ENCODE results near the gene CRPPA.

DNA sequence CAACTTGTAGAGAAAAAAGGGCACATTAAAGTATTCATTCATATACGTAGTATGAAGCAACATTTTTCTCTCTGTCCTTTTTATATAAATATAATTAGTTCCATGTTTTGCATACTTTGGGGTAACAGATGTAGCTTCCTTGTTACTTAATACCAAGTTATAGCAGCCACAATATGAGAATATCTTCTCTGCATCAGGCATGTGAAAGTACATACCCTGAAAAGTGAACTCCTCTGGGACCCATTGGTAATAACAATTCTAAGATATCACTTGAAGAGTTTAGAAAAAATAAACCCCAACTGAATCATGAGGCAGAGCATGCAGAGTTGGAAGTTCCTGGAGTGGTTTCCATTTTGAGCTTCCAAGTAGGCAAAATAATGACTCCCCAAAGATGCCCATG is 2.4 kb upstream of the CRPPA start:
- TF ChIP-seq, protein P1, sequence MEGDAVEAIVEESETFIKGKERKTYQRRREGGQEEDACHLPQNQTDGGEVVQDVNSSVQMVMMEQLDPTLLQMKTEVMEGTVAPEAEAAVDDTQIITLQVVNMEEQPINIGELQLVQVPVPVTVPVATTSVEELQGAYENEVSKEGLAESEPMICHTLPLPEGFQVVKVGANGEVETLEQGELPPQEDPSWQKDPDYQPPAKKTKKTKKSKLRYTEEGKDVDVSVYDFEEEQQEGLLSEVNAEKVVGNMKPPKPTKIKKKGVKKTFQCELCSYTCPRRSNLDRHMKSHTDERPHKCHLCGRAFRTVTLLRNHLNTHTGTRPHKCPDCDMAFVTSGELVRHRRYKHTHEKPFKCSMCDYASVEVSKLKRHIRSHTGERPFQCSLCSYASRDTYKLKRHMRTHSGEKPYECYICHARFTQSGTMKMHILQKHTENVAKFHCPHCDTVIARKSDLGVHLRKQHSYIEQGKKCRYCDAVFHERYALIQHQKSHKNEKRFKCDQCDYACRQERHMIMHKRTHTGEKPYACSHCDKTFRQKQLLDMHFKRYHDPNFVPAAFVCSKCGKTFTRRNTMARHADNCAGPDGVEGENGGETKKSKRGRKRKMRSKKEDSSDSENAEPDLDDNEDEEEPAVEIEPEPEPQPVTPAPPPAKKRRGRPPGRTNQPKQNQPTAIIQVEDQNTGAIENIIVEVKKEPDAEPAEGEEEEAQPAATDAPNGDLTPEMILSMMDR (IDR thresholded peaks at IDR 0.05): no peak
- TF ChIP-seq POLR2AphosphoS5 (IDR thresholded peaks at IDR 0.05) (no peak), POLR2A (IDR thresholded peaks at IDR 0.05) (no peak), EP300 (IDR thresholded peaks at IDR 0.05) (no peak)

All from sigmoid colon (tissue), 4 donors.